HG02588 (cell line): ENCODE results near the gene MAVS.
"Not testable (repeated sequence)": the region's sequence is repeated elsewhere in the genome, so short reads cannot be mapped to it uniquely, and the experiment has no call there.

Experiments
- ATAC-seq: cut with Tn5 transposase; IDR thresholded peaks from one replicate; pipeline ENCODE4 v1.9.1; 2021; ENCODE audit warnings: mild to moderate bottlenecking, moderate library complexity; ENCODE audit not compliant: unreplicated experiment

The MAVS gene

DNA sequence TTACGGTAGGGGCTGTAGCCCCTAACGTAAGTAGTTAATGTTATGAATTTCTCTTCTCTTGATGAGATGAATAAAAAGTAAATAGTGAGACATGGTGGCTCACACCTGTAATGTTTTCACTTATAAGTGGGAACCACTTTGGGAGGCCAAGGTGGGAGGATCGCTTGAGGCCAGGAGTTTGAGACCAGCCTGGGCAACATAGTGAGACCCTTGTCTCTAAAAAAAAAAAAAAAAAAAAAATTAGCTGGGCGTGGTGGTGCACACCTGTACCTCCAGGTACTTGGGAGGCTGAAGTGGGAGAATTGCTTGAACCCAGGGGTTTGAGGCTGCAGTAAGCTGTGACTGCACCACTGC lies 32.3 kb downstream of the MAVS start:
- not testable (repeated sequence) for ATAC-seq

DNA sequence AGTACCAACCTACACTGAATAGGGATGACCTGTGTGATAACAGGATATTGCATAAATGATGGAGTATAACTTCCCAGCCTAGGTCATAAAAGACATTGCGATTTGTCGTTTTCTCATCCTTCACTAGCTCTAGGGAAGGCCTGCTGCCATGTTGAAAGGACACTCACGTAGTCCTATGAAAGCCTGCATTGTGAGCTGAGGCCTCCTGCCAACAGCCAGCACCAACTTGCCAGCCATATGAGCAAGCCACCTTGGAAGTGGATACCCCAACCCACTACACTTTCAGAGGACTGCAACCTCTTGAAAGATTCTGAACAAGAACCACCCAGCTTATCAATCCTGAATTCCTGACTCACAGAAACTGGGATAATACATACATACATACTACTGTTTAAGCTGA lies 39.1 kb downstream of the MAVS start:
- no peak for ATAC-seq

DNA sequence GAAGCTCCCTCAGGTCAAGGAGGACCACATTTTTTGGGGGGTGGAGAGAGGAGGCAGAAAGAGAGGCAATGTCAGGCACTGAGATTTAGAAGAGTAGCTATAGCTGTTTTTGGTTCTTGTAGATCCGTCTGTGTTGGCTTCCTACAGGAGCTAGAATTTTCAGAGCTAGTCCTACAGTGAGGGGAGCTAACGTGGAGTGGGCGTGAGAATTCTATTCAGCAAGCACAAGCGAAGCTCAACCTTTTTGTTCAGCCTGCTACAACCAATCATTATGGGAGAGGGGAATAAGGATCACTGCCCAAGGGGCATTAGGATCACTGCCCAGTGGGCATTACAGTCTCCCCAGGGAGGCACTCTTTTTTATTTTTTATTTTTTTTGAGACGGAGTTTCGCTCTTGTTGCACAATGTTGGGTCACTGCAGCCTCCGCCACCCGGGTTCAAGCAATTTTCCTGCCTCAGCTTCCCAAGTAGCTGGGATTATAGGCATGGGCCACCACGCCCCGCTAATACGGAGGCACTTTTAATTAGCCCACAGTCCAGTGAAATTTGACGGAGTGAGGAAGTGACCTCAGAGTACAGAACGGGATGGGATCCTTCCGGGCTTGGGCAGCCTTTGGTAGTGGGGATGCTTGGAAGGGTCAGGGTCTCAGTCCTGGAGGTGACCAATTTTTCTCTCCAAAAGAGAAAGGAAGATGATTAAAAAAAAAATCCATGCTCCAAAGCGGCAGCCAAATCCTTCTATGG lies 41.4 kb downstream of the MAVS start:
- ATAC-seq: no peak

DNA sequence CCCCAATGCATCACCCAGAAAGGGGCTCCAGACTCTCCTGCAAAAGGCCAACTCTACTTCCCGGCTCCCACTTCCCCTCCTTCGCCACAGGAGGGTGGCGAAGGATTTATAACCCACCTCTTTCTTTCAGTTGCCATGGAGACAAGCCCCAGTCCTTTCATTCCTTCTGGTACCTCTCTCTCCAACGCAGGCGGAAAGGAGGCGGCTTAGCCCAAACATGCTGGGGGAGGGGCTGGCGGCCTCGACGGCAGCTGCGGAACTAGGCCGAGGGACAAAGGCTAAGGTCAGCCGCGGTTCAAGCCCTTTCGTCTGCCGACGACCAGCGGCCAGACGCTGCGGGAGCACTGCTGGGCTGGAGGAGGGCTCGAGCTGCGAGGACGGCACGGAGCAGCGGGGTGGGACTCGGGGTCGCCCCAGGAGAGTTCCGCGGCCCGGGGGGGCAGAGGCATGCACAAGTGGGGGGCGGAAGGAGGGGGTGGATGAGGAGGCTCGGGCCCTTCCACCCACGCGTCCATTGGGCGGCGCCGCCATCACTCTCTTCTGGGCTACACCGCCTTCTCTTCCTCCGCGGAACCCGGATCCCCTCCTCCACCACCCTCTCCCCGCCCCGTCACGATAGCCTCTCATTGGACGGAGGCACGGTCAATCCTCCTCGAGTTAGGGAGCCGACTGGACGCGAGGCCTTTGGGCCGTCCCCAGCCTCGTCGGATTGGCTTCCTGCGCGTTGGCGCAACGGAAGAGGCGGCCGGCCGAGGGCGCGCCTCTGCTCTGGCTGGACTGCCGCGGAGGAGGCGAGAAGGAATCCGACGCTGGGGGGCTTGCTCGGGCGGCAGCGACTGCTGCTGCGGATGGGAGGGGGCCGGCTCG lies 42.2 kb downstream of the MAVS start, which contains the start of gene PANK2:
TSS of gene PANK2 (plus strand) at position 766 of the 867 bp plus-strand sequence.
- peak; percentile 95 for ATAC-seq

DNA sequence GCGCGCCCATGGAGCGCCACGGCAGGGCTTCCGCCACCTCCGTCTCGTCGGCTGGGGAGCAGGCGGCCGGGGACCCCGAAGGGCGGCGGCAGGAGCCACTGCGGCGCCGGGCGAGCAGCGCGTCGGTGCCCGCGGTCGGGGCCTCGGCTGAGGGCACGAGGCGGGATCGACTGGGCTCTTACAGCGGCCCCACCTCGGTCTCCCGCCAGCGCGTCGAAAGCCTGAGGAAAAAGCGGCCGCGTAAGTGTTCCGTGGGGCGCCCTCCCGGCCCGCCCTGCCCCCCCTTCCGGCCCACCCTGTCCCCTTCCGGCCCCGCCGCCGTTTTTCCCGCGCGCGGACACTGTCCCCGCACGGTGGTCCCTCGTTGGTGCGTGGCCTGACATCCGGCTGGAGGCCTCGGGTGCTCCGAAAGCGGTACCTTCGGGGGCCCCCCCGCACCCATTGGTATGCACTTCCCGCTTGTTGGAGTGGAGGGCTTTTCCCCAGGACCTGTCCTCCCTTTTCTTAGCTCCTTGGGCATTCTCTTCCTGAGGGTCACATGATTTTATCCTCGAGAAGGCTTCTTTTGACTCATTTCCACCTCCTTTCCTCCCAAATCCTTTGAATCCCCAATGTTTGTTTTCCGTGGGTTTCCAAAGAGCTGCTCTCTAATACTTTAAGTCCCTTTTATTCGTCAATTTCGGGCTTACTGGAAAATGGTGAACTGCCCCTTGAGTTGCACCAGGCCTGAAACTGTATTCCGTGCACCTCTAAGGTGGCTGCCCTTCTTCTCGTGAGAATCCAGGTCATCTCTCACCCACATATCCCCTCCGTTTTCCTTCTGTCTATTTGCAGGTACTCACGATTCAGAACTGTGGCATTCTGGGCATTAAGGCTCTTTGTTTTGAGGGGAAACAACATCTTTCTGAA lies 43.1 kb downstream of the MAVS start:
- peak; percentile 18 for ATAC-seq

DNA sequence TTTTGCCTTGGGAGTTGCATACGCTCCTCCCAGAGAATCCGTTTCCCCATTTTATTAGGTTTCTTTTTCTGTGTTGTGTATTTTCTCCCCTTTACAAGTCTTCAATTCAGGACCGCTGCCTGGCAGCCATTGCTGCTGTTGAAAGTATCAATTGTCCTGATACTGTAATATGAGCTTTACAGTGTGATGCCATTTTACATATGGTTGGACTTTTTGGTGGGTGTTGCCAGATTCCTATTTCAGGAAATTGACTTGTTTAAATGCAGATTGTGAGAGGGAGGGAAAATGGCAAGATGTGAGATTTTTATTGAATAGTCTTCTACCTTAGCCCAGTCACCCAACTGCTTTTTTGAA lies 43.7 kb downstream of the MAVS start:
- ATAC-seq: no peak

DNA sequence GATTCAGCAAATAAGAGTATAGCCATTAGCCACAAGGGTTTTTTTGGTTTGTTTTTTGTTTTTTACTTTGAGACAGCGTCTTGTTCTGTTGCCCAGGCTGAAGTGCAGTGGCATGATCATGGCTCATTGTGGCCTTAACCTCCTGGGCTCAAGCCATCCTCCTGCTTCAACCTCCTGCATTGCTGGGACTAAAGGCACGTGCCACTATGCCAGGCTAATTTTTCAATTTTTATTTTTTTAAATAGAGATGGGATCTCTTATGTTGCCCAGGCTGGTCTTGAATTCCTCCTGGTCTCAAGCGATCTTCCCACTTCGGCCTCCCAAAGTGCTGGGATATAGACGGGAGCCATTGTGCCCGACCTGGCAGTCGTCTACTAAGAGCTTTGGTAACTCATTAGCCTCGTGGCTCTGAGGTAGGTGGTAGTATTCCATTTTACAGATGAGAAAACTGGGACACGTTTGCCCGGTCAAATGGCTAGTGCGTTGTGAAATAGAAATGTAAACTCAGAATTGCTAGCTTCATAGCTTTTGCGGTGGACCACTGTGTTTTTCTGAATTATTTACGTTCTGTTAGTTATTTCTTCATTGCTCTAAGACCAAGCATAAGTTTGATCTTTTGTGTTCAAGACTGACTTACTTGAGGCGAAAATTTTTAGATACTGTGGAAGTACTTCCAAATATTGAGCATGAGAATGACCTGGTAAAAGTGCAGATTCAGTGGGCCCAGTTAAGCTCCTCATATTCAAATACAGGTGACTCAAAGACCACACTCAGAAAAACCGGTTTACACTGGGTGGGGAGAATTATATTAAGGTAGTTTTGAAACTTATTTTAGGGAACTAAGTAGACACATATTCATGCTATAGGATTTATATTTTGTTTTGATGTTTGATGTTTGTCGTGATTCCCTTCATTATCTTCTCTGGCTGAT lies 44.6 kb downstream of the MAVS start:
- ATAC-seq: no peak

DNA sequence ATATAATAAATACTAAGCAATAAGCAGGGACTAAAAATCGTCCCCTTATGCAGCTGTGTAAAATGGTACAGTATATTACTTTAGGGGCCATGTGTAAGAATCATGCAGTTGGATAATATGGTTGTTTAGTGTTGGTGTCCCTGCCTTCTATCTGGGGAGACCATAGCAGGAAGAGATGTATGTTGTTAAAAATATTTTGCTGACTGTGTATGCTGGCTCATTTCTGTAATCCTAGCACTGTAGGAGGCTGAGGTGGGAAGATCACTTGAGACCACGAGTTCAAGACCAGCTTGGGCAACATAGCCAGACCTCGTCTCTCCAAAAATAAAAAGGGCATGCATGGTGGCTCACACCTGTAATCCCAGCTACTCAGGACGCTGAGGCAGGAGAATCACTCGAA lies 48.2 kb downstream of the MAVS start:
- ATAC-seq: no peak

DNA sequence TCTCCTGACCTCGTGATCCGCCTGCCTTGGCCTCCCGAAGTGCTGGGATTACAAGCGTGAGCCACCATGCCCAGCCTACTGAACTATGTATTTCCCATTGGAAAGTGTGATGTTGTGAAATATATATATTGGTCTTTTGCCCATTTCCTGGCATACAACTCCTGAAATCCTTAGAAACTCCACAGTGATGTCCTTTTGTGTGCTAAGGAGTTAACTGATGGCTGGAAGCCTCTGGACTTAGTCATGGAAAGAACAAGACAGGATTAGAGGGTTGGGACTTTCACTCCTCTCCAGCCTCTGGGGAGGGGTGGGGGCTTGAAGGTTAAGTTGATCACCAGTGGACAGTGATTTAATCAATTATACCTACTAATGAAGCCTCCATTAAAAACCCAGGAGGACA lies 49.7 kb downstream of the MAVS start:
- ATAC-seq: no peak

DNA sequence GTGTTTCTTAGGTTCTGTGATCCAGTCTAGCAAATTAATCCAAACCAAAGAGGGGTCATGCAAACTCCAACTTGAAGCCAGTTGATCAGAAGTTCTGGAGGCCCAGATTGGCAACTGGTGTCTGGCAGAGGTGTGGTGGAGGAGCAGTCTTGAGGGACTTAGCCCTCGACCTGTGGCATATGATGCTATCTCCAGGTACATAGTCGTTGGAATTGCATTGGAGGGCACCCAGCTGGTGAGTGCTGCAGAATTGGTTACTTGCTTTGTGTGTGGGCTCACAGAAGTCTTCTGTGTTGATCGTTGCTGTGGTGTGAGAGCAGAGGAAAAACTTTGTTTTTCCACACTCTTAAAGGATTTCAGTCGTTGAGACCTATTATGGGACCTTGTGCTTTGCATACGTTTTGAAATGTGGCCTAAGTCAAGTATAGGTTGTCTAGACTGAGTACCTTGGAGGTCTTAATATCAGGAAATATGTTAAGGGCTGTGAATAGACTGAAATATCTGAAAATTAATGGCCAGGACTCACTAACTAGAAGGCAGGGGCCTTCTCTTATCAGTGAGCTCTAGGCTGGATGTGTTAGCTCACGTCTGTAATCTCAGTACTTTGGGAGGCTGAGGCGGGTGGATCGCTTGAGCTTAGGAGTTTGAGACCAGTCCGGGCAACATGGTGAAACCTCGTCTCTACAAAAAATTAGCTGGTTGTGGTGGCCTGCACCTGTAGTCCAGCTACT lies 50.4 kb downstream of the MAVS start:
- ATAC-seq: no peak

DNA sequence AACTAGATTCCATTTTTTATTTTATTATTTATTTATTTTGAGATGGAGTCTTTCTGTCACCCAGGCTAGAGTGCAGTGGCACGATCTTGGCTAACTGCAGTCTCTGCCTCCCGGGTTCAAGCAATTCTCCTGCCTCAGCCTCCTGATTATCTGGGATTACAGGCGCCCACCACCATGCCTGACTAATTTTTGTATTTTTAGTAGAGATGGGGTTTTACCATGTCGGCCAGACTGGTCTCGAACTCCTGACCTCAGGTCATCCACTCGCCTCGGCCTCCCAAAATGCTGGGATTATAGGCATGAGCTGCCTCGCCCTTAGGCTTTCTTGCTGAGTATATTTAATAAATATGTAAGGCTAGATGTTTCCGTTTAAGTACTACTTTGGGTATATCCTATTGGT lies 51.5 kb downstream of the MAVS start:
- ATAC-seq: not testable (repeated sequence)

DNA sequence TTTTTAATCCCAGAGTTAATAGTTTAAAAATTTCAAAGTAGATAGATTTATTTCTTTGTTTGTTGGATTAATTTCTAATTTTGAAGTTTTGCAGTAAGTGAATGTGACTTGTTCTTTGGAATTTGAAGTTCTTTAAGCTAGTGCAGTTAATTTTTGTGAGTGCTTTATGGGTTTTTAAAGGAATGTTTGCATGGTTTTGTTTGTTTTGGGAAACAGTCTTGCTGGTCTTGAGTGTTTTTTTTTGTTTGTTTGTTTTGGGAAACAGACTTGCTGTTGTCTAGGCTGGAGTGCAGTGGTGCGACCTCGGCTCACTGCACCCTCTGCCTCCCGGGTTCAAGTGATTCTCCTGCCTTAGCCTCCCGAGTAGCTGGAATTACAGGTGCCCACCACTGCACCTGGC lies 52.0 kb downstream of the MAVS start:
- no peak for ATAC-seq

DNA sequence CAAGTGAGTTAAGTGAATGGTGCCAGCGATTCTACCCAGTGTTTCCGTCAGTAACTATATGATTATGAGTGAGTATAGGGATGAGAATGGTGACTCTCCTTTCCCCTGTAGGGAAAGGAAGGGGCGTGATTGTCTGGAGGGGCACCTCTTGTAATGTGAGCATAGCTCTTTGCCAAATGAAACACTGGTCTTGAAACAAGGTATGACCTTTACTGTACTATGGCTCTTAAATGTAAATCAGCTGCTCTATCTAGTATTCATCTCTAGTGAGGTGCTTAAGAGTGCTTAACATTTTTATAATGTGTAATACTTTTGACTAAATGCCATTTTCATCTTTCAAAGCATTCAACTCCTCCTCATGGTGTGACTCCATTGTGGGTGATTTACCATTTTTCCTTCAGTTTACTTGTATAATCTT lies 53.6 kb downstream of the MAVS start:
- no peak for ATAC-seq

DNA sequence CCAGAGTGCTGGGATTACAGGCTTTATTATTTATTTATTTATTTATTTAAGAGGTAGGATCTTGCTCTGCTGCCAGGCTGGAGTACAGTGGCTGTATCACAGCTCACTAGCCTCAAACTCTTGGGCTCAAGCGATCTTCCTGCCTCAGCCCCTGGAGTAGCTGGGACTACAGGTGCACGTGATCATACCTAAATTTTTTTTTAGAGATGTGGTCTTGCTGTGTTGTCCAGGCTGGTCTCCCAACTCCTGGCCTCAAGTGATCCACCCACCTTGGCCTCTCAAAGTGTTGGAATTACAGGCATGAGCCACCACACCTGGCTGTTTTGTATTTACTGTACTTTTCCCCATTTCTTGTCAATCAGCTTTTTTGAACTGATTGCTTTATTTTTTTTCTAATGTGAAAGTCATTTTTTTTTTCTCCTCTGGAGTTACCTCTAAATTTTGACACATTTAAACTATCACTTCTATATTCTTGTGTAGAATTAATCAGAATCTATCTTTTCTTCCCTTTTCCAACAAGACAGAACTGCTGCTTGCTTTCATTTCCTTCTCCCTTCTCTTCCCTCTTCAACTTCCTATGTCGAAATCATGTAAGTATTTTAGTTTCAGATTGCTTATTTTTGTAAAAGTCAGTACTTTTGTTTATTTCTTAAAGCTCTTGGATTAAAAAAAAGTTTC lies 54.5 kb downstream of the MAVS start:
- no peak for ATAC-seq

DNA sequence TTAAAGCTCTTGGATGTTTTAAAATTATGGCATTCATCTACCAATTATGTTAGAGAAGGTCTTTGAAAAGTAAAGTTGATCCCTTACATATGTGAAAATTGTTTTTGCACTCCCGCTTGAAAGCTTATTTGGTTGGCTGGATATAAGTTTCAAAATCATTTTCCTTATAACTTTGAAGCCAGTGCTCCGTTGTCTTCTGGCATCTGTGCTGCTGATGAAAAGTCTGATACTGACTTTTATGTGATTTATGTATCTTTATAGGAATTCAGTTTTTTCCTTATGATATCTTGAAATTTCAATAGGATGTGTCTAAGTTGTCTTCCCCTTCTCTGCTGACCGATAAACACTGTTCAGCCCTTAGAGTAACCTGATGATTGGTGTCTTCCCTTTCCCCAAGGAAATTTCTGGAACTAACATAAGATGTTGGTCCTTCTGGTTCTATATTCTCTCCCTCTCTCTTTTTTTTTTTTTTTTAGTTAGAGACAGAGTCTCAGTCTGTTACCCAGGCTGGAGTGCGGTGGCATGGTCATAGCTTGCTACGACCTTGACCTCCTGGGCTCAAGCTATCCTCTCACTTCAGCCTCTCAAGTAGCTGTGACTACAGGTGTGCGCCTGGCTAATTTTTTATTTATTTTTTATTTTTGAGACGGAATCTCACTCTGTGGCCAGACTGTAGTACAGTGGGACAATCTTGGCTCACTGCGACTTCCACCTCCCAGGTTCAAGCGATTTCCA lies 55.2 kb downstream of the MAVS start:
- ATAC-seq: no peak

DNA sequence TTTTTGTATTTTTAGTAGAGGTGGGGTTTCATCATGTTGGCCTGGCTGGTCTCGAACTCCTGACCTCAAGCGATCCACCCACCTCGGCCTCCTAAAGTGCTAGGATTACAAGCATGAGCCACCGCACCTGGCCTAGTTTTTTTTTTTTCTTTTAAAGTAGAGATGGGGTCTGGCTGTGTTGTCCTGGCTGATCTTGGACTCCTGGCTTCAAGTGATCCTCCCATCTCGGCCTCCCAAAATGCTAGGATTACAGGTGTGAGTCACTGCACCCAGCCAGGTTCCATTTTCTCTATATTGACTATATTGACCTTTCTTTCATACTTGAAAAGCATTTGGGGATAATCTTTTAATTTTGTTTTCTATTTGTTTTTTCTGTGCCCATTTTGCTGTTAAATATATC lies 55.8 kb downstream of the MAVS start:
- no peak for ATAC-seq

DNA sequence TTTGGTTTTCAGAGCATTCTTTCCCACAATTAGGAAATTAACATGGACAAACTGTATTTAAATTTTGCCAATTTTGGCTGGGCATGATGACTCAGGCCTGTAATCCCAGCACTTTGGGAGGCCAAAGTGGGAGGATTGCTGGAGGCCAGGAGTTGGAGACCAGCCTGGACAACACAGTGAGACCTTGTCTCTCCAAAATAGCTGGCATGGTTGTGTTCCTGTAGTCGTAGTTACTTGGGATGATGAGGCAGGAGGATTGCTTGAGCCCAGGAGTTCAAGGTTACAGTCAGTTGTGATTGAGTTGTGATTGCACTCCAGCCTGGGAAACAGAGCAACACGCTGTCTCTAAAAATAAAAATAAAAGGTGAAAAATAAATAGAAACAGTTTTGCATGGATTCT lies 57.6 kb downstream of the MAVS start:
- ATAC-seq: no peak

DNA sequence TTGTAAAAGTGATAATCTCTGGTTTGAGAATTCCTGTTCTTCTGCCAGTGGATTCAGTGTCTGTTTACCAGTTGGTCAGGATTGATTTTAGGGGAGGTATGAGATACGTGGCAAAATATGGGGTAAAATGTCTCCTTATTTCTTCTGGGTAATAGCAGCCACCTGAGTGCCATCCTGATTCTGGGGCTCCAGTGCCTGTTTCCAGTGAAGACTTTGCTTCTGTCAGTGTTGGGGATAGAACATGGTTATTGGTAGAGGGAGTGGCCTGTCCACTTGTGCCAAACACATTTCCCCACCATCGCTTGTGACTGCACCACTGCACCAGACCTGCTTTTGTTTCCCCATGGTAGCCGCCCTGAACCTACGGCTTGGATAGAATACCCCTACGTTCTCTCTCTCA lies 58.2 kb downstream of the MAVS start:
- no peak for ATAC-seq
